Measurements from ENCODE around the gene RNU6-9.

The RNU6-9 gene

DNA sequence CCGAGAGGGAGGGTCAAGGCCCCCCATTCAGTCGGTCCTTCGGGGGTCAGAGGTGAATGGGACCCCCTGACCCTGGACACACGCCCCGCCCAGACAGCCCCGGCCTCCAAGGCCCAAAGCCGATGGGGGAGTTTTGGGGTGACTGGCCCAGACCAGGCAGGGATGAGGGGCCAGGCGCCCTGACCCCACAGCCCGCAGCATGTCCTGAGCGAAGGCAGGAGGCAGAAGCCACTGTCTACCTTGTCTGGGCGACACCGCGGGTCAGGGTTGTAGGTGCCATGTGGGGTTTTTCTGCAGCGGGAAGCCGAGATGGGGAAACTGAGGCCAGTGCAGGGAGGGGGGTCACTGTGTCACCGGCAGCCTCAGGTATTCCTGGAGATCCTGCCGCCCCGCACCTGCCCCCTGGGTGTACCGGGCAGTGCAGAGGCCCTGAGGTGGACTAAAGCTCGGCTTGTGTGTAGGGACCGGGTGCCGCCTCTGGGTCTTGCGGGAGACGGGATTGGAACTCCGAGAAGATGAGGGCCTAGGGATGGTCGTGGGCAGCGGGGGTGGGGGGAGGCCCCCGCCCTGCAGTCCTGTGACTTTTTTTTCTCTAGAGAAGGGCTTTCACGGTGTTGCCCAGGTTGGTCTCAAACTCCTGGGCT is 41.0 kb downstream of the RNU6-9 start:
- DNase-seq (ENCODE audit: low read depth in 2 of 2): no peak

DNA sequence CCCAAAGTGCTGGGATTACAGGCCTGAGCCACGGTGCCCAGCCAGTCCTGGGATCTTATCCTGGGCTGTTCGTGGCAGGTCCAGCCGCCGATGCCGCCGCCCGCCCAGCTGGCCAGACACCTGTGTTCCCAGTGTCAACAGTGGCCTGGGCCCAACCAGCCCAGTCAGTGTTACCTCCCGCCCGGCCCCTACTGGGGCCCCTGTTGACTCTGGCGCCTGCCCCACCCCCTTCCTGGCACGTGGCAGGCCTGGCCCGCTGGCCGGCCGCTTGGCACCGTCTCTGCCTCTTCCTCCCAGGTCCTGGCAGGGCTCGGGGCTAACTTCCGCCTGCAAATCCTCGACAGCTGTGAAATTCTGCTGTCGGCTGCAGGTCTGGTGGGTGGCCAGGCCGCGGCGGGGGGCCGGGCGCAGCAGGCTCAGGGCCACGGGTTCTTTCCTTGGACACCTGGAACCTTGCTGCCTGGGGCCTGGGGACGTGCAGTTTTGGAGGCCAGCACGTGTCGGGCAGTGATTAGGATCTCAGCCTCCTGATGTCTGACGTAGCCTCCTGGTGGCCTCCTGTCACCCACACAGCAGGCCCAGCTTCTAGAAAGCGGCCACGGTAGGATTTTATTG is 41.7 kb downstream of the RNU6-9 start:
- no peak for DNase-seq (ENCODE audit: low read depth in 2 of 2)

DNA sequence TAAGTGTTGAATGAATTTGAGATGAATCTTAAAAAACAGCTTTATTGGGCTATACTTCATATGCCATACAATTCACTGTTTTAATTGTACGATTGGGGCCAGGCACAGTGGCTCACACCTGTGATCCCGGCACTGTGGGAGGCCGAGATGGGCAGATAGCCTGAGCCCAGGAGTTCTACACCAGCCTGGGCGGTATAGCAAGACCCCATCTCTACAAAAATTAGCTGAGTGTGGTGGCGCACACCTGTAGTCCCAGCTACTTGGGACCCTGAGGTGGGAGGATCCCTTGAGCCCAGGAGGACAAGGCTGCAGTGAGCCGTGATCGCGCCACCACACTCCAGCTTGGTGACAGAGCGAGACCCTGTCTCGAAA is 42.9 kb downstream of the RNU6-9 start:
- DNase-seq (ENCODE audit: low read depth in 2 of 2): no peak

DNA sequence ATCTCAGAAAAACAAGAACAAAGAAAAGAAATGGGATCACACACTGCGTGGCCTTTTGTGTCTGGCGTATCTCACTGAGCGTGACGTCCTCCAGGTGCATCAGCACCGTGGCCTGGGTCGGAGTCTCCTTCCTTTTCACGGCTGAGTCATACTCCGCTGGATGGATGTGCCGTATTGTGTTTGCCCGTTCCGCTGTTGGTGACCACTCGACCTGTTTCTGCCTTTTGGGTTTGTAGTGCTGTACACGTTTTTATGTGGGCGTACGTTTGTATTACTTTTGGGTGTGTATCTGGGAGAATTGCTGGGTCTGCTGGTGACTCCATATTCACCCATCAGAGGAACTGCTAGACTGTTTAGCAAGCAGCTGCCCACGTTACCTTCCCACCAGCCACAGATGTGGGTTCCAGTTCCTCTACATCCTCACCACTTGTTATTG is 44.0 kb downstream of the RNU6-9 start:
- no peak for DNase-seq (ENCODE audit: low read depth in 2 of 2)

DNA sequence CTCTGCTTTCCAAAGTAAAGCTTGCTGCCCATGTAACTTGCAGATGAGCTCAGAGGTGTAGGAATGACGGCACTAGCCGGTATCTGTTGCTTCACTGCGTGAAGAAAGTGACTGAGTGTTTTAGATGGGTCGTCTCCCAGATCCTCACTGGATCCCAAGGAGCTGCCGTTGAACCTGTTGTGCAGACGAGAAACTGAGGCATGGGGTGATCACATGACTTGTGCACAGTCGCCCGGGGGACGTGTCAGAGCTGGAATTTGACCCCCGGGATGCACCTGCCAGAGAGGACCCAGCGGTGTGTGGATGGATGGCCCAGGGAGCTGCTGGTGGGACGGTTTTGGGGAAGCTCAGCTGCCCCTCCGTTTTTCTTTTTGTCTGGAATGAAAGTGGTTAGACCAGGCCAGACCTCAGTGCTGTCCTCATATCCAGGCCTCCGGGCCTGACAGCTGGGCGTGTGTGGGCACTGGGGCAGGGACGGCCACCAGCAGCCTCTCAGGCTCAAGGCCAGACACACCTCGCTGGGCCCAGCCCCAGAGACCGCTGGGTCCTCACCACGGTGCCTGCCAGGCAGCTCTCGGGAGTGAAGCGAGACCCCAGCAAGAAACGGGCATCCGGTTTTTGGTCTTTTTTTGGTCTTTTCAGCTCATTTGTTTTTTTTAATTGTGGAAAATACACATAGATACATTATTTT is 45.1 kb downstream of the RNU6-9 start:
- DNase-seq (ENCODE audit: low read depth in 2 of 2): no peak

DNA sequence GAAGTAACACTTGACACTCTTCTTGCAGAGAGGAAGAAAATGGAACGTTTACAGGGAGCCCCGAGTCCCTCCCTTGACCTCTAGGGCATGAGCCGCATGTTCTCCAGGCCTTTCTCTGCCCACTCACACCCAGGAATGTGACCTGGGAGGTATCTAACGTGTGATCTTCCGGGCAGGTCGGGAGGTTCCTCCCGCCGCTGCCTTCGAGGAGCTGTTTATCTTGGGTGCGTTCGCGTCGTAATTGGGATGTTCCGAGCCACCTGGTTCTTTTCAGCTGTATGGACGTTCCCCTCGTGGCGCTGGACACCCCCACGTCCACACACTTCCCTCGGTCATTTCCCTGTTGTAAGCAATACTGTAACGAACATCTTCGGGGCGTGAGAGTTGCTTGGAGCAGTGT is 46.2 kb downstream of the RNU6-9 start:
- no peak for DNase-seq (ENCODE audit: low read depth in 2 of 2)

DNA sequence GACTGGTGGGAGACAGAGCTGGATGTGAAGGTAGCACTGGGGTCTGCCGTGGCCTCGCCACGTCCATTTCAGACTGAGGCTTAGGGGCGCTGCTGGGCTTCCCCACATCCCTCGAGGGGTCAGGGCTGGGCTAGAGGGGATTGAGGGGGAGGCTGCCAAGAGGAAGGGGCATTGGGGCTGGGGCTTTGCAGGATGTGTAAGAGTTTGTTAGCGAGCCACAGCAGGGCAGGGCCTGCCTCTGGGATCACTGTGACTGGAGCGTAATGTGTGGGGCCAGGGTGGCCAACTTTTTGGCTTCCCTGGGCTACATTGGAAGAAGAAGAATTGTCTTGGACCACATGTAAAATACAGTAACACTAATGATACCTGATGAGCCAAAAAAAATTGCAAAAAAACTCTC is 46.6 kb downstream of the RNU6-9 start:
- DNase-seq (ENCODE audit: low read depth in 2 of 2): no peak

DNA sequence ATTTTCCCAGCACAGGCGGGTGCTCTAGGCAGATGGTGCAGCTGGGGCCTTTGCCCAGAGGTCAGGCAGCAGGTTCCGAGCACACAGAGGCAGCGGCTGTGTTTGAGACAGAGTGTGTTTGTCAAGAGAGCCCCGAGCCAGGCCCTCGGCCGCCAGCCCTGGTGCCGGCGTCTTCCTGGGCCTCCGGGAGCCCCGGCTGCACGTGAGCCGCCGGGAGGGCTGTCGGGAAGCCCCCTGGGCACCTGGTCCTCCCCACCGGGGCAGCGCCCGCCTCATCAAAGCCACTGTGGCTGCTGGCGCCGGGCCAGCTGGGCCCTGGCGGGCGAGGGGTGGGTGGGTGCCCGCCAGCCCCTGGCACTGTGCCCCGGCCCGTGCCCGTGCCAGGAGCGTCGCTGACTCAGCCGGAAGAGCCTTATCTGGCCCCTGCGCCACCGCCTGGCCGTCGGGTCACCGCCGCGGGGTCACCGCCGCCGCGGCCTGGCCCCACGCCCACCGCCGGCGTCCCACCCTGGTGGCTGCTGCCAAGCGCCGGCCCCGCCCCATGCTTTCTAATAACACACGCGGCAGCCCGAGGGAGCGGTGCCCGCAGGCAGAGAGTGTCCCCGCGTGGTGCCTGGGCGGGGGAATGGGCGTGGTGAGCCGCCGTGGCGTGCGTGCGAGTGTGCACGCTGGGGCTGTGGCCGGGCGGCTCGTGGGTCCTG is 47.5 kb downstream of the RNU6-9 start:
- peak in 1 of 2 donors; percentile 39 for DNase-seq (ENCODE audit: low read depth in 2 of 2)

DNA sequence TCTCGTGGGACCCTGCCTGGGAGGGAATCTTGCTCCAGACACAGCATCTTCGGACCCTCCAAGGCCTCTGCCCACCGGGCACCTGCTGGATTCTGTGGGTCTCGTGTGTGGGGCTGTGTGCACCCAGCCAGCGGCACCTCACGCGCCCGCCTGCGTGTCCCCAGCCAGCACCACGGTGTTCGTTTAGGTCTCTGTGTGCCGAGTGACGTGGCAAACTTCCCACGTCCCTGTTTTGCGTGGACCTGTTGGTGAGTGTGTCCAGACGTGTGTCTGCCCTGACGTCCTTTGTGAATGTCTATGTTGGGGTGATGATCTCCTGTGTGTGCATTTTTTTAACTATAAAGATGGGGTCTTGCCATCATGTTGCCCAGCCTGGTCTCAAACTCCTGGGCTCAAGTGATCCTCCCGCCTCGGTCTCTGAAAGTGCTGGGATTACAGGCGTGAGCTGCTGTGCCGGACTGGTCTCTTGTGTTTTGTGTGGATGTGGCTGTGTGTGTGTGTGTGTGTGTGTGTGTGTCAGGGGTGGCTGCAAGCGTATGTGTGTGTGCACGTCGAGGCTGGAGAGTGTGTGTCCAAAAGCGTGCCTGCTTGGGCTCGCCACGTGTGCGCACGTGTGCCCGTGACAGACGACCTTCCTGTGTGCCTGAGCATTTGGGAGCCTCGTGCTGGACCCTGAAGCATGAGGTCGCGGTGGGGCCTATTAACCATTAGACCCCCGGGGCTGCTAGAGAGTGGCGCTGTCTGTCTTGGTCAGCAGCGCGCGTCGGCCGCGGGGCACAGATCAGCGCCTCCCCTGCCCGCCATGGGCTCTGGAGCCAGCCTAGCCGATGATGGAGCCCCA is 48.2 kb downstream of the RNU6-9 start:
- DNase-seq (ENCODE audit: low read depth in 2 of 2): no peak

DNA sequence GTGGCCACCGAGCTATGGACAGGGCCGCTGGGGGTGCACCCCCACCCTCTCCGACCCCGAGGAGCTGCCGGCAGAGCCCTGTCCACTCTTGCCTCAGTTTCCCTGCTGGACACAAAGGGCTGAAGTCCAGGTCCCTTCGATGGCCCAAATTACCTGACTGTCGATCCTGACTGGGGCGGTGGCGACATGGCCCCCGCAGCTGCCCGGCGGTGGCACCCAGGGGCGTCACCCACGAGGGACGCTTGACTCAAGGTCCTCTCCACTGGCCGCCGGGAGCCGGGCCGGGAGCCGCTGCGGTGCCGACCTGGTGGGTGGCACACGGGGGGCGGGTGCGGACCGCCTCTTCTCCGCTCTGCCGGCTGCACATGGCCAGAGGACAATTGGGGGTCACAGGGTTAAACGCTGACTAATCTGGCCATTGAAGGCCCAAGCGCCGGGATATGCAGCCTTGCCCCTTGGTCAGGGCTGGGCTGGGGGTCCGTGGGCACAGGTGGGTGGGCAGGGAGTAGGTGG is 48.9 kb downstream of the RNU6-9 start:
- DNase-seq (ENCODE audit: low read depth in 2 of 2): no peak
